ENCODE data around the gene AHNAK. TPM values are rescaled to one million over a fixed set of nuclear protein-coding genes. Genes with fewer than 3 reads are reported as not detected.
A peak's percentile ranks its signal among the peaks of the same experiment; 100 is the strongest.

Gene AHNAK
- total RNA-seq, 1 donor from 2014 or later: 809 TPM

DNA sequence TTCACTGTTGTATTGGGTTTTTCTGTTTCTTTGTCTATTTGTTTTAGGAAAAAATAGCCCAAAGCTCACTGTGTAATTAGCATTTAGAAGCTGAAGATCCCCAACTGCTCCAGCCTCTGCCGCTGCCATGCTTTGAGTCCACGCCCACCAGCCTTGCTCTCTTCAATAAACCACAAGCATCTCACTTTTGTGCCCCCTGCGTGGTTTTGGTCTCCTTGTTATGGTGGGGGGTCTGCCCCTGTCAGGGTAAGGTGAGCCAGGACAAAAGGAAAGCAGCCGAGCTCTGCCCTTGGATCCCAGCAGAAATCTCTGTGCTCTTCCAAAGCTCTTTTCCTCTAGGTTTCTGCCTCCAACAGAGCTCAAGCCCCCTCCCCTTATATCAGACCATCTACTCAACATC lies 123.6 kb downstream of the AHNAK start:
- H3K27me3 ChIP-seq (ENCODE audit: low read depth): no peaks in the 10 kb centered on the region
- H3K27ac ChIP-seq: no peak overlapping the region
- H3K4me1 ChIP-seq: peaks cover 4% of the 10 kb centered on the region
- no peak overlapping the region for H3K4me3 ChIP-seq
- no peak for TF ChIP-seq CTCF (IDR thresholded peaks at IDR 0.05)
- H3K36me3 ChIP-seq: no peaks in the 10 kb centered on the region
- intact Hi-C loops (cut with DNase I): no loop called here
- DNase-seq (no peak), ATAC-seq (no peak)
- no peaks in the 10 kb centered on the region for H3K9me3 ChIP-seq

DNA sequence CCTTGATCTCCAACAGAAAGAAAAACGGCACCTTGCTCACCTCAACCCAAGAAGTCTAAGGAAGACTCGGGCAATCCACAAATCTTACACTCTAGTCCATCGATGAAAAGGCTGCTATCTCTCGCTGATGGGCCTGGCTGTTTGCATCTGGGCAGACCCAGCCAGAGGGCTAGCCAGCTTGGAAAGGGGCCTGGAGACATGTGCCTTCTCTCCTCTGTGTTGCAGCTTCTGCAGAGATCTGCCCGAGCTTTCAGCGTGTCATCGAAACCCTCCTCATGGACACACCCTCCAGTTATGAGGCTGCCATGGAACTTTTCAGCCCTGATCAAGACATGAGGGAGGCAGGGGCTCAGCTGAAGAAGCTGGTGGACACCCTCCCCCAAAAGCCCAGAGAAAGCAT lies 124.6 kb downstream of the AHNAK start:
- intact Hi-C loops (cut with DNase I): no loop called here

GRCh38 chr11:62420882-62421281 lies 125.7 kb downstream of the AHNAK start:
- no peaks in the 10 kb centered on the region for H3K9me3 ChIP-seq
- ATAC-seq (no peak), DNase-seq (no peak)
- H3K27me3 ChIP-seq (ENCODE audit: low read depth): no peaks in the 10 kb centered on the region
- no peaks in the 10 kb centered on the region for H3K4me1 ChIP-seq
- H3K36me3 ChIP-seq: no peaks in the 10 kb centered on the region
- no peak for TF ChIP-seq CTCF (IDR thresholded peaks at IDR 0.05)
- no peak overlapping the region for H3K4me3 ChIP-seq
- H3K27ac ChIP-seq: no peak overlapping the region
- intact Hi-C loops (cut with DNase I): no loop called here

More for the DNA sequence above, 124.6 kb downstream of the AHNAK start:
- TF ChIP-seq CTCF (IDR thresholded peaks at IDR 0.05): no peak
- Histone ChIP-seq H3K27ac (no peak overlapping the region), H3K4me3 (no peak overlapping the region), H3K9me3 (no peaks in the 10 kb centered on the region), H3K4me1 (no peaks in the 10 kb centered on the region), H3K36me3 (no peaks in the 10 kb centered on the region), H3K27me3 (ENCODE audit: low read depth) (no peaks in the 10 kb centered on the region)
- ATAC-seq: no peak
- no peak for DNase-seq

DNA sequence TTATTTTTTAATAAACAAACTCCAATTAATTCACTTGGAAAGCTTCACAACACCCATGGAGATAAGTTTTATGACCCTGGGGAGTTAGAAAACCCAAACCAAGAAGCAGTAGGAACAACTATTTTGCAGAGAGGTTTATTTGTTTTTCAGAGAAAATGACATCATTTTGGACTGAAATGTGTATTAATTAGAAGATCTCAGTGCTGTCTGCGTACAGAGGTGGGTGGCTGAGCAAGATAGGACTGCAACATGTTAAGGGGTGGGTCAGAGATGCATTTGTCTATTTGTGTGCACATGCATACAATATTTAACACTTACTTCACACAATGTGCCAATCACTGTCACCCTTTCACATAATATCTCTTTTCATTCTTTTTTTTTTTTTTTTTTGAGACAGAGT lies 126.7 kb downstream of the AHNAK start:
- TF ChIP-seq CTCF (IDR thresholded peaks at IDR 0.05): no peak
- DNase-seq (no peak), ATAC-seq (no peak)
- Histone ChIP-seq H3K9me3 (no peaks in the 10 kb centered on the region), H3K27me3 (ENCODE audit: low read depth) (no peaks in the 10 kb centered on the region), H3K36me3 (no peaks in the 10 kb centered on the region), H3K4me3 (no peak overlapping the region), H3K4me1 (no peaks in the 10 kb centered on the region), H3K27ac (peak overlapping the region; percentile 44)
- intact Hi-C loops (cut with DNase I): no loop called here

DNA sequence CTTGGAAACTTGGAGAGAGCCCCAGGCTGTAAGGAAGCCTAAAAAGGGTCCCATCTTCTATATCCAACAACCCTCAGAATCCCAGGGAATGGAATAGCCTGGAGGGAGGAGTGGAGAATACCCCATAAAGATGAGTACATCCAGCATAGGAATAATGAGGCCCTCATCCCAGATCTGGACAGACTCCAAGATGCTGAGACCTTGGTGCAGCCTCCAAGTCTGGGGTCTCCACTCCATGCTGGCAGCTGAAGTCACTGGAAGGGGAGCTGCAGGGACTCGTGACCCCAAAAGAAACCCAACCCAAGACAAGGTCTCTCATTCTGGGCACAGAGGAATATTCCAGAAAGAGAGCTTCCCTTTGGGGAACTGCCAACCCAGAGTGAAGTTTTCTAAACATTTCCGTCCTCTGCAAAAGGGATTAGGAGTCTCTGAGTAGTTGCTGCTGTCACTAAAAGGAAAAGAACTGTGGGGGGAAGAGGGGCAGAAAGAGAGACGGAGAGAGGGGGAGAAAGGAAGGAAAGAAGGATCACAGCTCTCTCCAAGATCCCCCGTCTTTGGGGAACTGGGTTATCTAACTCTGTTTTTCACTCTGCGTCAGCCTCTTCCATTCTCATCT lies 127.2 kb downstream of the AHNAK start:
- no peak for ATAC-seq
- H3K36me3 ChIP-seq: no peaks in the 10 kb centered on the region
- H3K4me3 ChIP-seq: no peak overlapping the region
- no peaks in the 10 kb centered on the region for H3K27me3 ChIP-seq (ENCODE audit: low read depth)
- TF ChIP-seq CTCF (IDR thresholded peaks at IDR 0.05): no peak
- DNase-seq: no peak
- intact Hi-C loops (cut with DNase I): no loop called here
- H3K9me3 ChIP-seq: no peaks in the 10 kb centered on the region
- peak overlapping the region; percentile 44 for H3K27ac ChIP-seq
- H3K4me1 ChIP-seq: no peaks in the 10 kb centered on the region

All from lower lobe of right lung (tissue), 2 donors.